Mesenchymal stem cell (in vitro differentiated cells and primary cell): Measurements from ENCODE around the gene EGFLAM.

Source experiments
- DNase-seq: peaks from one replicate; pipeline ENCODE4 v3.0.0-alpha.2; 2013
- H2AFZ ChIP-seq: one replicate; pipeline ENCODE4 v1.6.1; 2013; ENCODE audit warnings: low read depth, mild to moderate bottlenecking, control low read depth, inconsistent platforms, low read length, moderate library complexity
- H2AK5ac ChIP-seq: 2 replicates; pipeline ENCODE4 v1.6.1; 2013; ENCODE audit warnings: low read length, moderate library complexity, mild to moderate bottlenecking, inconsistent platforms; ENCODE audit not compliant: severe bottlenecking
- H2BK120ac ChIP-seq: one replicate; pipeline ENCODE4 v1.6.1; 2013; ENCODE audit warnings: low read depth, mild to moderate bottlenecking, inconsistent platforms, low read length, moderate library complexity
- H2BK12ac ChIP-seq, 2 experiments: one replicate each; pipeline ENCODE4 v1.6.1; 2013; ENCODE audit warnings: inconsistent platforms in 2 of 2, low read length in 2 of 2, mild to moderate bottlenecking in 2 of 2, moderate library complexity in 2 of 2, control low read depth in 1 of 2
- H2BK15ac ChIP-seq: one replicate; pipeline ENCODE4 v1.6.1; 2013; ENCODE audit warnings: mild to moderate bottlenecking, low read depth, inconsistent platforms; ENCODE audit not compliant: poor library complexity, severe bottlenecking
- H2BK5ac ChIP-seq: 2 replicates; pipeline ENCODE4 v1.6.1; 2013; ENCODE audit warnings: low read depth, mild to moderate bottlenecking, low read length, control low read depth, inconsistent platforms; ENCODE audit not compliant: poor library complexity, severe bottlenecking
- H3K14ac ChIP-seq, 2 experiments: one replicate each; pipeline ENCODE4 v1.6.1; 2013; ENCODE audit warnings: inconsistent platforms in 2 of 2, low read length in 2 of 2, control low read depth in 1 of 2, mild to moderate bottlenecking in 1 of 2, moderate library complexity in 1 of 2
- H3K18ac ChIP-seq, 2 experiments: one replicate each; pipeline ENCODE4 v1.6.1; 2013; ENCODE audit warnings: inconsistent platforms in 2 of 2, low read length in 2 of 2, control low read depth in 1 of 2, low read depth in 1 of 2, mild to moderate bottlenecking in 1 of 2
- H3K23ac ChIP-seq, 2 experiments: one replicate each; pipeline ENCODE4 v1.6.1; 2013; ENCODE audit warnings: inconsistent platforms in 2 of 2, low read length in 2 of 2, mild to moderate bottlenecking in 2 of 2, moderate library complexity in 2 of 2, control low read depth in 1 of 2
- H3K27ac ChIP-seq: 2 replicates; pipeline ENCODE4 v1.5.1; 2013; ENCODE audit warnings: mild to moderate bottlenecking, moderate library complexity, low read length, control low read depth, inconsistent platforms; ENCODE audit not compliant: poor library complexity, severe bottlenecking
- H3K27me3 ChIP-seq, 2 experiments: 2 replicates each; pipeline versions ENCODE4 v1.6.1 to v1.7.0; 2013; ENCODE audit warnings: low read length in 2 of 2, mild to moderate bottlenecking in 2 of 2, moderate library complexity in 2 of 2, control low read depth in 1 of 2, inconsistent platforms in 1 of 2; ENCODE audit not compliant: control insufficient read depth in 1 of 2, insufficient read depth in 1 of 2
- H3K36me3 ChIP-seq, 2 experiments: 2 replicates each; pipeline versions ENCODE4 v1.6.1 to v1.7.0; 2013; ENCODE audit warnings: low read length in 2 of 2, control low read depth in 1 of 2, inconsistent platforms in 1 of 2, low read depth in 1 of 2, mild to moderate bottlenecking in 1 of 2; ENCODE audit not compliant: insufficient read depth in 2 of 2, control insufficient read depth in 1 of 2
- H3K4ac ChIP-seq, 2 experiments: one replicate each; pipeline ENCODE4 v1.6.1; 2013; ENCODE audit warnings: inconsistent platforms in 2 of 2, low read length in 2 of 2, mild to moderate bottlenecking in 2 of 2, moderate library complexity in 2 of 2, control low read depth in 1 of 2, low read depth in 1 of 2
- H3K4me1 ChIP-seq: 2 replicates; pipeline ENCODE4 v1.6.1; 2013; ENCODE audit warnings: low read depth, low read length, control low read depth; ENCODE audit not compliant: control insufficient read depth, insufficient read depth
- H3K4me2 ChIP-seq: 2 replicates; pipeline ENCODE4 v1.6.1; 2013; ENCODE audit warnings: low read length, mild to moderate bottlenecking, inconsistent platforms; ENCODE audit not compliant: poor library complexity, severe bottlenecking
- H3K4me3 ChIP-seq, 2 experiments: 2 replicates each; pipeline versions ENCODE4 v1.5.1 to v1.7.0; 2013; ENCODE audit warnings: low read length in 2 of 2, mild to moderate bottlenecking in 2 of 2, control low read depth in 1 of 2, low read depth in 1 of 2; ENCODE audit not compliant: insufficient read depth in 1 of 2
- H3K79me1 ChIP-seq: replicated peaks from 2 replicates; pipeline ENCODE4 v1.6.1; 2013; ENCODE audit warnings: mild to moderate bottlenecking, control low read depth, low read length, inconsistent platforms; ENCODE audit not compliant: poor library complexity, severe bottlenecking
- H3K9ac ChIP-seq: 2 replicates; pipeline ENCODE4 v1.7.0; 2013; ENCODE audit warnings: mild to moderate bottlenecking, low read length, moderate library complexity
- H3K9me3 ChIP-seq: 2 replicates; pipeline ENCODE4 v1.7.0; 2013; ENCODE audit warnings: mild to moderate bottlenecking, low read length; ENCODE audit not compliant: control insufficient read depth
- H4K8ac ChIP-seq: one replicate; pipeline ENCODE4 v1.6.1; 2013; ENCODE audit warnings: inconsistent platforms, mild to moderate bottlenecking, low read length, moderate library complexity
- H4K91ac ChIP-seq: one replicate; pipeline ENCODE4 v1.6.1; 2013; ENCODE audit warnings: mild to moderate bottlenecking, low read length, inconsistent platforms
- WGBS: methylation state at CpG from one replicate; pipeline ENCODE4 v1.1.7; 2013; ENCODE audit warnings: mixed read lengths; 5-methylcytosine and 5-hydroxymethylcytosine counted together

The EGFLAM gene

DNA sequence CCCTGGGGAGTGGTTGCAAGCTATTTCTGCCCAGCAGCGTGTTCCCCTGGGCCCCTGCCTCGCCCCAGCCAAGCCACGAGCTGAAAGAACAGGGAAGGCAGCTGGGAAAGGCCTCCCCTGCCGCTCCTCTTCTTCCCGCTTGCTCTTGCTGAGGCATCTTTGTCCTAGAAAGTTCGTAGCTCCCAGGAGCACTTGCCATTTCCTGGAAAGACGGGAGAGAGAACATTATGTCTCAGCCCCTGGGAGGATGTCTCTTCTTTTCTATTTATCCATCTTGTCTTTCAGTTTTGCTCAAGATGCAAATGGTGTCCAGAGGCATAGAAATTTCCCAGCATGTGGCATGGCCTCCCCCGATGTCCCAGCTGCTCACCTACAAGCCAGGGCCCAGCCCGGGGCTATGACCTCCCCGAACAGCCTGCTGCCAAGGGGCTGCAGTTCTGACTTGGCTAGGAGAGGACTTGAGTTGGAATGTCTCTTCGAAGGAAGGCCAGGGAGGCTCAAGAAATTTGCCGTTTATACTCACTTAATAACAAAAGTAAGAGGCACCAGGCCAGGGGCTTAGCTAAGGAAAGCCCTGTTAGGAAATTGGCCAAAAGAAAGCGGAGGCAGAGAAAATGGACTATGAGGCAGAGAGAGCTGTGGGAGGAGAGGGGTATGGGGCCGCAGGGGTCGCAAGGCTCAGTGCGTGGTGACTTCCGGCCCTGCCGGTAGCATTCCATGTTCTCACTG, 210.8 kb downstream of the EGFLAM start:
- Histone ChIP-seq H2AFZ (no peak overlapping the region), H3K4me2 (no peak overlapping the region), H4K91ac (no peak overlapping the region), H2AK5ac (peak overlapping the region; percentile 67), H3K36me3 (no peaks in the 10 kb centered on the region), H2BK5ac (no peak overlapping the region), H3K9me3 (no peaks in the 10 kb centered on the region), H3K14ac (no peak overlapping the region), H4K8ac (no peak overlapping the region), H3K4me3 (peak overlapping the region in 1 of 2 experiments; percentile 49), H3K79me1 (peaks cover 5% of the 10 kb centered on the region), H3K18ac (peak overlapping the region; percentile 26 to 52), H3K23ac (no peak overlapping the region), H2BK120ac (no peak overlapping the region), H3K4me1 (peaks cover 28% of the 10 kb centered on the region), H3K4ac (peak overlapping the region in 1 of 2 experiments; percentile 10), H3K9ac (peak overlapping the region; percentile 21), H3K27ac (no peak overlapping the region), H2BK15ac (no peak overlapping the region), H3K27me3 (no peaks in the 10 kb centered on the region), H2BK12ac (peak overlapping the region; percentile 22 to 23)
- 89% methylated on average over 16 of the region's 18 CpGs for WGBS
- DNase-seq: no peak

DNA sequence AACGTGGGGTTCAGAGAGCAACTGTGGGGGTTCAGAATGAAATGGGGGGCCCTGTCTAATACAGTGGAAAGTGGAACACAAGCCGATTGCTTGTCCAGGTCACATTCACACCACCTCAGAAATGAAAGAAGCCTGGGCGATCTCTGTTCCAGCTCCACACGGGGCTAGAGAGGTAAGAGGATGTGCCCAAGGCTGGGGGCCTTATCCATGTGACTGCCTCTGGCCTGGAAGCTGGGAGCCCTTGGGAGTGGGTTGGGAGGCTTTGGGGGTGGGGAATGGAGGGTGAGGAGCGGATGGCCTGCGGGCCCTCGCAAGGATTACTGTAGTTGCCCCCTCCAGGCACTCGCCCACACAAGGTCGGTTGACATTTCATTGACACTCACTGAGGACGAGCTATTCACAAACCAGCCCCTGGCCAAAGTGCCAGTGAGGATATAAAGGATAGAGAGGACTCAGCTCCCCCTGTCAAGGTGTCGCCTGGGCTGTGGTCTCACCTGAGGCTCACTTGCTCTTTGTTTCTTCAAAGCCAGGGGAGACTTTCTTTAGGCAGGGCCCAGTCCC, 211.4 kb downstream of the EGFLAM start:
- Histone ChIP-seq H3K9me3 (no peaks in the 10 kb centered on the region), H3K79me1 (peaks cover 5% of the 10 kb centered on the region), H2BK12ac (peak overlapping the region in 1 of 2 experiments; percentile 38), H3K27ac (no peak overlapping the region), H2AK5ac (peak overlapping the region; percentile 61), H2AFZ (no peak overlapping the region), H4K8ac (no peak overlapping the region), H3K9ac (peak overlapping the region; percentile 21), H4K91ac (no peak overlapping the region), H3K23ac (no peak overlapping the region), H2BK120ac (no peak overlapping the region), H2BK15ac (peak overlapping the region; percentile 26), H3K18ac (peak overlapping the region in 1 of 2 experiments; percentile 42), H3K4me1 (peaks cover 28% of the 10 kb centered on the region), H3K4me2 (no peak overlapping the region), H3K4ac (no peak overlapping the region), H3K4me3 (peak overlapping the region in 1 of 2 experiments; percentile 49), H3K36me3 (no peaks in the 10 kb centered on the region), H3K14ac (no peak overlapping the region), H3K27me3 (no peaks in the 10 kb centered on the region), H2BK5ac (no peak overlapping the region)
- WGBS: 96% methylated on average over 11 of the region's 11 CpGs
- DNase-seq: no peak

DNA sequence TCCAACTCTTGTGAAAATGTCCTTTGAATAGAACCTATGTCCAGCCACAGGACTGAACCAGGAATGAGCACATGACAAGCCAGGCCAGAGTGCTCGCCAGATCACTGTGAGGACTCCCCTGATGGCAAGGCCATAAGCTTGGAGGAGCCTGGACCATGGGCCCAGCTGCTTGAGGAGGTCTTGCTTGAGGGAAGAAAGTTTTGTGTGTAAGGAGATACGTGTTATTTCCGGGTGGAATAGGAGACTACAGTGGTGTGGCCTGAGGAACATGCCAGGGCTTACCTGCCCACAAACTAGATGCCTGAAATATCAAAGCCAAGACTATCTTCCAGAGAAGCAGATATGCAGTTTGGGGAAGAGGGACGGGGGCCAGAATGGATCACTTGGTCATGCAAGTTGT, 213.3 kb downstream of the EGFLAM start:
- H3K4ac ChIP-seq: no peak overlapping the region
- no peak overlapping the region for H2AFZ ChIP-seq

GRCh38 chr5:38472541-38472940, 214.2 kb downstream of the EGFLAM start:
- no peak overlapping the region for H3K18ac ChIP-seq
- H3K4ac ChIP-seq: no peak overlapping the region
- no peak overlapping the region for H2BK120ac ChIP-seq
- H3K4me1 ChIP-seq: peaks cover 14% of the 10 kb centered on the region
- H3K23ac ChIP-seq: no peak overlapping the region
- no peak overlapping the region for H2BK15ac ChIP-seq
- peak overlapping the region in 1 of 2 experiments; percentile 37 for H2BK12ac ChIP-seq
- 95% methylated on average over 7 of the region's 7 CpGs for WGBS
- peaks cover 0 to 3% of the 10 kb centered on the region in 2 experiments for H3K36me3 ChIP-seq
- H3K4me2 ChIP-seq: no peak overlapping the region
- no peak for DNase-seq
- H3K27ac ChIP-seq: no peak overlapping the region
- H4K91ac ChIP-seq: no peak overlapping the region
- H3K14ac ChIP-seq: no peak overlapping the region
- no peak overlapping the region for H2AFZ ChIP-seq
- no peak overlapping the region for H2BK5ac ChIP-seq
- H3K79me1 ChIP-seq: no peaks in the 10 kb centered on the region
- no peak overlapping the region for H3K9ac ChIP-seq
- H3K4me3 ChIP-seq: no peak overlapping the region
- H4K8ac ChIP-seq: no peak overlapping the region
- no peaks in the 10 kb centered on the region for H3K9me3 ChIP-seq
- no peaks in the 10 kb centered on the region for H3K27me3 ChIP-seq
- H2AK5ac ChIP-seq: no peak overlapping the region

More for the DNA sequence above, 213.3 kb downstream of the EGFLAM start:
- peak overlapping the region; percentile 55 for H2BK15ac ChIP-seq
- H3K9ac ChIP-seq: no peak overlapping the region
- no peak overlapping the region for H3K23ac ChIP-seq
- H3K18ac ChIP-seq: no peak overlapping the region
- no peak overlapping the region for H3K14ac ChIP-seq
- H3K27me3 ChIP-seq: no peaks in the 10 kb centered on the region
- over 99% methylated on average over 4 of the region's 4 CpGs for WGBS
- H2BK5ac ChIP-seq: no peak overlapping the region
- H3K4me2 ChIP-seq: no peak overlapping the region
- no peak overlapping the region for H2BK12ac ChIP-seq
- H3K4me3 ChIP-seq: no peak overlapping the region
- no peaks in the 10 kb centered on the region for H3K36me3 ChIP-seq
- peak overlapping the region; percentile 4 for H2AK5ac ChIP-seq
- no peak overlapping the region for H4K91ac ChIP-seq
- H2BK120ac ChIP-seq: no peak overlapping the region
- H3K4me1 ChIP-seq: peaks cover 22% of the 10 kb centered on the region
- H3K9me3 ChIP-seq: no peaks in the 10 kb centered on the region
- no peak for DNase-seq
- H3K27ac ChIP-seq: no peak overlapping the region
- no peaks in the 10 kb centered on the region for H3K79me1 ChIP-seq
- H4K8ac ChIP-seq: no peak overlapping the region
